GM23248 (cell line): Measurements from ENCODE around the gene P2RY2.

ENCODE experiments used
- EZH2 ChIP-seq: fragments of 200-600 bp; sonication (generic); IDR thresholded peaks from 2 replicates; pipeline ENCODE4 v1.6.1; 2018; ENCODE audit warnings: antibody characterized with exemption, mild to moderate bottlenecking; ENCODE audit not compliant: insufficient read depth, poor library complexity, severe bottlenecking
- EZH2phosphoT487 ChIP-seq: fragments of 200-600 bp; sonication (generic); IDR thresholded peaks from 2 replicates; pipeline ENCODE4 v1.6.1; 2018; ENCODE audit warnings: antibody characterized with exemption, moderate library complexity, mild to moderate bottlenecking, low read depth; ENCODE audit not compliant: insufficient read depth

DNA sequence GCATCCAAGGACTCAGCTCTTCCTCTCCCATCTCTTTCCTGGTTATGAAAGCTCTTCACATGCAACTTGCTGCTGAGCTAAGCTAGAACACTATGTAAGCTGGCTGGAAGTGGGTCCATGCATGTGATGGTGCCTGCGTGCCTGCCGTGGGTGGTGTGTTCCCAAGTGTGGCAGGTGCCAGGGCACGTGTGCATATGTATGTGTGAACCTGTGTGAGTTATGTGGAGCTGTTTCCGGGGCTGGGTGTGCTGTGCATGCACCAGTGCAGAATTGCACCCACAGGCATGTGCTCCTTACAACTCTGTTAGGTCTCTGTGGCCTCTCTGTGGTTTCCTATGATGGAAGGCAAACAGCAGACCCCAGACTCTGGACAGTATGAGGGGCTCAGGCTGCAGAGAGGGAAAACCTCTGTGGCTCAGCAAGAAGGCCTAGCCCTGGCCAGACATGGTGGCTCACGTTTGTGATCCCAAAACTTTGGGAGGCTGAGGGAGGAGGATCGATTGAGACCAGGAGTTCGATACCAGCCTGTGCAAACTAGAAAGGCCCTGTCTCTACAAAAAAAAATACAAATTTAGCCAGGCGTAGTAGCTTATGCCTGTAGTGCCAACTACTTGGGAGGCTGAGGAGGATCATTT, 49.9 kb downstream of the P2RY2 start:
- TF ChIP-seq EZH2: no peak
- no peak for TF ChIP-seq EZH2phosphoT487
